WTC11 (cell line): ENCODE results near the gene NCAPD2. TPM values are rescaled to one million over a fixed set of nuclear protein-coding genes. Genes with fewer than 3 reads are reported as not detected.

Experiments
- CREB1 ChIP-seq: sonication (generic); formaldehyde crosslinking; IDR thresholded peaks from 2 replicates; pipeline ENCODE4 v1.8.0; 2023; ENCODE audit warnings: mild to moderate bottlenecking, missing genetic modification reagents
- ETV6 ChIP-seq: sonication (generic); formaldehyde crosslinking; IDR thresholded peaks from 2 replicates; pipeline ENCODE4 v1.8.1; 2022; ENCODE audit warnings: mild to moderate bottlenecking, missing genetic modification reagents
- FOXK1 ChIP-seq: sonication (generic); formaldehyde crosslinking; IDR thresholded peaks from 2 replicates; pipeline ENCODE4 v1.8.0; 2022; ENCODE audit warnings: mild to moderate bottlenecking, moderate library complexity, missing genetic modification reagents
- GTF2I ChIP-seq: fragments of 250-450 bp; sonication (Bioruptor Pico); conservative IDR thresholded peaks from 2 replicates; pipeline ENCODE4 v1.4.0; 2021; ENCODE audit warnings: mild to moderate bottlenecking
- NR3C1 ChIP-seq: sonication (generic); formaldehyde crosslinking; conservative IDR thresholded peaks from 2 replicates; pipeline ENCODE4 v1.8.1; 2023; ENCODE audit warnings: low read depth, mild to moderate bottlenecking, missing genetic modification reagents
- PREB ChIP-seq: sonication (generic); formaldehyde crosslinking; IDR thresholded peaks from 2 replicates; pipeline ENCODE4 v1.8.1; 2022; ENCODE audit warnings: mild to moderate bottlenecking, missing genetic modification reagents, moderate library complexity, borderline replicate concordance
- SP1 ChIP-seq: sonication (generic); formaldehyde crosslinking; conservative IDR thresholded peaks from 2 replicates; pipeline ENCODE4 v1.8.1; 2022; ENCODE audit warnings: missing genetic modification reagents
- TCF7 ChIP-seq: sonication (generic); formaldehyde crosslinking; IDR thresholded peaks from 2 replicates; pipeline ENCODE4 v1.8.0; 2022; ENCODE audit warnings: mild to moderate bottlenecking, low read depth, missing genetic modification reagents, moderate library complexity
- TEAD4 ChIP-seq: sonication (generic); formaldehyde crosslinking; IDR thresholded peaks from 2 replicates; pipeline ENCODE4 v1.8.0; 2022; ENCODE audit warnings: mild to moderate bottlenecking, missing genetic modification reagents
- ZMAT4 ChIP-seq: fragments of 250-450 bp; sonication (Bioruptor Pico); IDR thresholded peaks from 2 replicates; pipeline ENCODE4 v1.9.0; 2021; ENCODE audit warnings: mild to moderate bottlenecking
- ZNF232 ChIP-seq: sonication (generic); formaldehyde crosslinking; IDR thresholded peaks from 2 replicates; pipeline ENCODE4 v1.8.0; 2022; ENCODE audit warnings: mild to moderate bottlenecking, missing genetic modification reagents
- ZNF423 ChIP-seq: fragments of 250-450 bp; sonication (Bioruptor Pico); IDR thresholded peaks from 2 replicates; pipeline ENCODE4 v2.1.2; 2022; ENCODE audit warnings: mild to moderate bottlenecking, moderate library complexity
- ZNF671 ChIP-seq: fragments of 250-450 bp; sonication (Bioruptor Pico); IDR thresholded peaks from 2 replicates; pipeline ENCODE4 v1.8.0; 2021; ENCODE audit warnings: mild to moderate bottlenecking
- ZSCAN18 ChIP-seq: fragments of 250-450 bp; sonication (Bioruptor Pico); IDR thresholded peaks from 2 replicates; pipeline ENCODE4 v2.1.2; 2022; ENCODE audit warnings: mild to moderate bottlenecking, moderate library complexity
- total RNA-seq: library from RNA; stranded (reverse); gene quantifications from 3 replicates; pipeline ENCODE4 v1.2.3, GENCODE V29; 2021
- TF ChIP-seq, protein P1 (sequence below): sonication (generic); formaldehyde crosslinking; conservative IDR thresholded peaks from 2 replicates; pipeline ENCODE4 v1.8.1; 2023; ENCODE audit warnings: mild to moderate bottlenecking, low read depth, missing genetic modification reagents, moderate library complexity
- TF ChIP-seq, protein P2 (sequence below): fragments of 250-450 bp; sonication (Bioruptor Pico); IDR thresholded peaks from 2 replicates; pipeline ENCODE4 v1.9.0; 2021; ENCODE audit warnings: mild to moderate bottlenecking
- TF ChIP-seq, protein P3 (sequence below): sonication (generic); formaldehyde crosslinking; IDR thresholded peaks from 2 replicates; pipeline ENCODE4 v1.8.1; 2023; ENCODE audit warnings: mild to moderate bottlenecking, moderate library complexity, missing genetic modification reagents

NCAPD2 gene
- total RNA-seq, 1 experiment from 2014 or later, result 141 TPM

DNA sequence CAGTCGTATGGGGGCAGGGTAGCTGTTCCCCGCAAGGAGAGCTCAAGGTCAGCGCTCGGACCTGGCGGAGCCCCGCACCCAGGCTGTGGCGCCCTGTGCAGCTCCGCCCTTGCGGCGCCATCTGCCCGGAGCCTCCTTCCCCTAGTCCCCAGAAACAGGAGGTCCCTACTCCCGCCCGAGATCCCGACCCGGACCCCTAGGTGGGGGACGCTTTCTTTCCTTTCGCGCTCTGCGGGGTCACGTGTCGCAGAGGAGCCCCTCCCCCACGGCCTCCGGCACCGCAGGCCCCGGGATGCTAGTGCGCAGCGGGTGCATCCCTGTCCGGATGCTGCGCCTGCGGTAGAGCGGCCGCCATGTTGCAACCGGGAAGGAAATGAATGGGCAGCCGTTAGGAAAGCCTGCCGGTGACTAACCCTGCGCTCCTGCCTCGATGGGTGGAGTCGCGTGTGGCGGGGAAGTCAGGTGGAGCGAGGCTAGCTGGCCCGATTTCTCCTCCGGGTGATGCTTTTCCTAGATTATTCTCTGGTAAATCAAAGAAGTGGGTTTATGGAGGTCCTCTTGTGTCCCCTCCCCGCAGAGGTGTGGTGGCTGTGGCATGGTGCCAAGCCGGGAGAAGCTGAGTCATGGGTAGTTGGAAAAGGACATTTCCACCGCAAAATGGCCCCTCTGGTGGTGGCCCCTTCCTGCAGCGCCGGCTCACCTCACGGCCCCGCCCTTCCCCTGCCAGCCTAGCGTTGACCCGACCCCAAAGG, 41.2 kb downstream of the NCAPD2 start (continued):
- TF ChIP-seq, protein P1, sequence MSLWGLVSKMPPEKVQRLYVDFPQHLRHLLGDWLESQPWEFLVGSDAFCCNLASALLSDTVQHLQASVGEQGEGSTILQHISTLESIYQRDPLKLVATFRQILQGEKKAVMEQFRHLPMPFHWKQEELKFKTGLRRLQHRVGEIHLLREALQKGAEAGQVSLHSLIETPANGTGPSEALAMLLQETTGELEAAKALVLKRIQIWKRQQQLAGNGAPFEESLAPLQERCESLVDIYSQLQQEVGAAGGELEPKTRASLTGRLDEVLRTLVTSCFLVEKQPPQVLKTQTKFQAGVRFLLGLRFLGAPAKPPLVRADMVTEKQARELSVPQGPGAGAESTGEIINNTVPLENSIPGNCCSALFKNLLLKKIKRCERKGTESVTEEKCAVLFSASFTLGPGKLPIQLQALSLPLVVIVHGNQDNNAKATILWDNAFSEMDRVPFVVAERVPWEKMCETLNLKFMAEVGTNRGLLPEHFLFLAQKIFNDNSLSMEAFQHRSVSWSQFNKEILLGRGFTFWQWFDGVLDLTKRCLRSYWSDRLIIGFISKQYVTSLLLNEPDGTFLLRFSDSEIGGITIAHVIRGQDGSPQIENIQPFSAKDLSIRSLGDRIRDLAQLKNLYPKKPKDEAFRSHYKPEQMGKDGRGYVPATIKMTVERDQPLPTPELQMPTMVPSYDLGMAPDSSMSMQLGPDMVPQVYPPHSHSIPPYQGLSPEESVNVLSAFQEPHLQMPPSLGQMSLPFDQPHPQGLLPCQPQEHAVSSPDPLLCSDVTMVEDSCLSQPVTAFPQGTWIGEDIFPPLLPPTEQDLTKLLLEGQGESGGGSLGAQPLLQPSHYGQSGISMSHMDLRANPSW (CRISPR knock-in tag), result no peak; the same call in 1 of the 2 replicates
- TF ChIP-seq PREB (no peak), NR3C1 (no peak; the same call in 1 of the 2 replicates), ZMAT4 (CRISPR knock-in tag) (0 out of 2 replicates have a peak, but pooled peaks have one; percentile 6), CREB1 (no peak), SP1 (CRISPR knock-in tag) (no peak), ZSCAN18 (CRISPR knock-in tag) (no peak), GTF2I (CRISPR knock-in tag) (0 out of 2 replicates have a peak, but pooled peaks have one; percentile 3), ZNF423 (no peak), ZNF232 (CRISPR knock-in tag) (no peak; the same call in 1 of the 2 replicates), FOXK1 (no peak; the same call in none of the 2 replicates), TEAD4 (CRISPR knock-in tag) (peak; percentile 90), TCF7 (CRISPR knock-in tag) (no peak), ZNF671 (no peak), ETV6 (peak; percentile 86)
- TF ChIP-seq, protein P2, sequence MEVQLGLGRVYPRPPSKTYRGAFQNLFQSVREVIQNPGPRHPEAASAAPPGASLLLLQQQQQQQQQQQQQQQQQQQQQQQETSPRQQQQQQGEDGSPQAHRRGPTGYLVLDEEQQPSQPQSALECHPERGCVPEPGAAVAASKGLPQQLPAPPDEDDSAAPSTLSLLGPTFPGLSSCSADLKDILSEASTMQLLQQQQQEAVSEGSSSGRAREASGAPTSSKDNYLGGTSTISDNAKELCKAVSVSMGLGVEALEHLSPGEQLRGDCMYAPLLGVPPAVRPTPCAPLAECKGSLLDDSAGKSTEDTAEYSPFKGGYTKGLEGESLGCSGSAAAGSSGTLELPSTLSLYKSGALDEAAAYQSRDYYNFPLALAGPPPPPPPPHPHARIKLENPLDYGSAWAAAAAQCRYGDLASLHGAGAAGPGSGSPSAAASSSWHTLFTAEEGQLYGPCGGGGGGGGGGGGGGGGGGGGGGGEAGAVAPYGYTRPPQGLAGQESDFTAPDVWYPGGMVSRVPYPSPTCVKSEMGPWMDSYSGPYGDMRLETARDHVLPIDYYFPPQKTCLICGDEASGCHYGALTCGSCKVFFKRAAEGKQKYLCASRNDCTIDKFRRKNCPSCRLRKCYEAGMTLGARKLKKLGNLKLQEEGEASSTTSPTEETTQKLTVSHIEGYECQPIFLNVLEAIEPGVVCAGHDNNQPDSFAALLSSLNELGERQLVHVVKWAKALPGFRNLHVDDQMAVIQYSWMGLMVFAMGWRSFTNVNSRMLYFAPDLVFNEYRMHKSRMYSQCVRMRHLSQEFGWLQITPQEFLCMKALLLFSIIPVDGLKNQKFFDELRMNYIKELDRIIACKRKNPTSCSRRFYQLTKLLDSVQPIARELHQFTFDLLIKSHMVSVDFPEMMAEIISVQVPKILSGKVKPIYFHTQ (CRISPR knock-in tag), result no peak
- TF ChIP-seq, protein P3, sequence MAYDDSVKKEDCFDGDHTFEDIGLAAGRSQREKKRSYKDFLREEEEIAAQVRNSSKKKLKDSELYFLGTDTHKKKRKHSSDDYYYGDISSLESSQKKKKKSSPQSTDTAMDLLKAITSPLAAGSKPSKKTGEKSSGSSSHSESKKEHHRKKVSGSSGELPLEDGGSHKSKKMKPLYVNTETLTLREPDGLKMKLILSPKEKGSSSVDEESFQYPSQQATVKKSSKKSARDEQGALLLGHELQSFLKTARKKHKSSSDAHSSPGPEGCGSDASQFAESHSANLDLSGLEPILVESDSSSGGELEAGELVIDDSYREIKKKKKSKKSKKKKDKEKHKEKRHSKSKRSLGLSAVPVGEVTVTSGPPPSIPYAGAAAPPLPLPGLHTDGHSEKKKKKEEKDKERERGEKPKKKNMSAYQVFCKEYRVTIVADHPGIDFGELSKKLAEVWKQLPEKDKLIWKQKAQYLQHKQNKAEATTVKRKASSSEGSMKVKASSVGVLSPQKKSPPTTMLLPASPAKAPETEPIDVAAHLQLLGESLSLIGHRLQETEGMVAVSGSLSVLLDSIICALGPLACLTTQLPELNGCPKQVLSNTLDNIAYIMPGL (CRISPR knock-in tag), result peak; percentile 51
